DMS153 treated with DMSO at 0.1 percent for 48 hours (cell line): ENCODE results near the gene RFTN1.
A peak's percentile ranks its signal among the peaks of the same experiment; 100 is the strongest.
"Not testable (repeated sequence)": the region's sequence is repeated elsewhere in the genome, so short reads cannot be mapped to it uniquely, and the experiment has no call there.

ENCODE experiments used
- DNase-seq: peaks from one replicate; lab custom pipeline; 2025; ENCODE audit not compliant: unreplicated experiment; lab: John Stamatoyannopoulos, UW

Gene RFTN1

DNA sequence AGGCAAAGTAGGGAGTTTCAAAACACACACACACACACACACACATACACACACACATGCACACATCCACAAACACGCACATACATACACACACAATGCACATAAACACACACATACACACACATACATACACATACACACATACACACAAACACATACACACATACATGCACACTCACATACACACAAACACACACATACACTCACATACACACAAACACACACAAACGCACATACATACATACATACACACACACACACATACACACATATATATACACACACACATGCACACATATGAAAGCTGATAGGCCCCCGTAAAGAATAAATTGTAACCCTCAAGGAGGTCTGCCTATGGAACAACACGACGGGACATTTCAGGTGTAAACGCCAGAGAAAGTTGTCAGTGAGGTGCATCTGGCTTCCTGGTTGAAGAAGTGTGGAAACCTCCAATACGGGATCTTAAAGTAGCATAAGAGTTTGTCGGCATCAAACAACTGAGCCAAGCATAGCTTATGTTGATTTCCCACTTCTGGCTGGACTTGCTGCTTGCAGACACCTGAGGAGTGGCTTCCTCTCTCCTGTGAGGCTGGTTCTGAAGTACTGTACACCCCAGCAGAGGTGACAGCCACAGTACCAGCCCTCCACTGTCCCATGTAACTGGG, 5.8 kb downstream of the RFTN1 start:
- DNase-seq = no peak

DNA sequence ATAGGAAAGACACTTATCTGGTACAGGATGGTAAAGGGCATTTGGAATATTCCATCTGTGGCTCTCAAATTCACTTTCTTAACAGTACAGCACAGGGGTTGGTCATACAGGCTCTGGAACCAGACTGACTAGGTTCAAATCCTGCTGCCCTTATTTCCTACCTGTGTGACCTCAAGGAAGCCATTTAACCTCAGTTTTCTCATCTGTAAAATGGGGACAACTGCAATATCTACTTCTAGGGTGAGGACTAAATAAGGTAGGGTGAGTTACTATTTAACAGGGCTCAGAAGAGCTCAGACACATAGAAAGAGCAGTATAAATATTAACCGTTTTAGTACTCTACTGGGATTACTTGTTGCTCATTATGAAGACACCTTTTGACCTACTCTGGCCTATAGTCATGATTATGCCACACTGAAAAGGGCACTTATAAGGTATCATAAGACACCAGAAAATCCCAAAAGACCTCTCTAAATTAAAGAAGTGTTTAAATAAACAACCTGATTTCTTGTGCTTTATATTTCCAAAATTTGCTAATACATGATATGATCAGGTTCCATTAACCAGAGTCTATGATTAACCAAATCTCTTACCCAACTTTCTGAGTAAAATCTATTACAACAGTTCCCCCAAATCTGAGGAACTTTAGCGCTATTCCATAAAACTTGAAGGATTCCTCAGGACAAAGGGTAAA, 6.5 kb downstream of the RFTN1 start:
- no peak for DNase-seq

DNA sequence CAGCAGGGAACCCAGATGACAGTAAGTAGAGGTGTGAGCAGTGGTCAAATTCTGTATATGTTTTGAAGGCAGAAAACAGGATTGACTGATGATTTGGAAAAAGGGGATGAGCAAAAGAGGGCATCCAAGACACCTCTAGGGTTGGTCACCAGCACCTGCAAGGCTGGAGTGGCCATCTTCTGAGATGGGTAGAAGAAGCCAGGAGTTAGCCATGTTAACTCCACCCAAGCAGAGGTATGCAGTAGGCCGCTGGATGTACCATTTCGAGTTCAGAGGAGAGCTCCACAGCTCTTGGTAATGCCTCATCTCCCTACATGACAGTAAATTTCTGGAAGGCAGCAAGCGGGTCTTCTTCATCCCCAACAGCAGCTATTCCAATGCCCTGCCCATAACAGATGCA, 7.0 kb downstream of the RFTN1 start:
- DNase-seq = no peak

DNA sequence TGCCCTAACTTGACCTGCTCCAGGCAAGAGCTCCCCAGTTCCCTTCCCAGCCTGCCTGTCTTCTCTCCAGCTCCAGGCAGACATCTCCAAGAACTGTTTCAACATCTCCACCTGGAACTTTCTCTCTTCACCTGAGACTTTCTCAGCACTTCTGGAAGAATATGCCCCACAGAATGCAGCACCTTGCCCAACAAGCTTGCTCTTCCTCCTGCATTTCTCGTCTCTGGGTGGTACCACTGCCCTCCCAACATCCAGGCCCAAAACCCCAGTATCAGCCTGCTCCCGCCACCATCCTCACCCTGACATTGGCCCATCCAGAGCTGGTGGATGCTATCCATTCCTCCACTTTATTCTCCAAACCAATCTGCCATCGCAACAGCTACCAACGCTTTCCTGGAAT, 8.8 kb downstream of the RFTN1 start:
- no peak for DNase-seq

DNA sequence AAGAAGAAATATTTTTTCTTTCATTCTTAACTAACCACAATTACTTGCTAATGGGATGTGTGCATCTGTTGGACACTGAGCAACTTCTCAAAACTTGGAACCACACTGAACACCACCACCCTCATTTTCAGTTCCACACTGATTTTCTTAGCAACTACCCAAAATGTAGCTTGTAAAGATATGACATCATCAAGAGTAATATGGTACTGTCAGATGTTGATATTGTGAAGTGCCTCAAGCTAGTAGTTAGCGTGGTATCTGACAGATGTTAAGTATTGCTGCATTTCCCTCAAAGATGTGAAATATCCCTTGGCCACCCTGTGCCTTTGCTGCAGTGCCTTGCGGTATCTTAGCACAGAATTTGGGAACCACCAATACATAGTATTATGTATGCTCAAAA, 9.3 kb downstream of the RFTN1 start:
- DNase-seq = no peak

DNA sequence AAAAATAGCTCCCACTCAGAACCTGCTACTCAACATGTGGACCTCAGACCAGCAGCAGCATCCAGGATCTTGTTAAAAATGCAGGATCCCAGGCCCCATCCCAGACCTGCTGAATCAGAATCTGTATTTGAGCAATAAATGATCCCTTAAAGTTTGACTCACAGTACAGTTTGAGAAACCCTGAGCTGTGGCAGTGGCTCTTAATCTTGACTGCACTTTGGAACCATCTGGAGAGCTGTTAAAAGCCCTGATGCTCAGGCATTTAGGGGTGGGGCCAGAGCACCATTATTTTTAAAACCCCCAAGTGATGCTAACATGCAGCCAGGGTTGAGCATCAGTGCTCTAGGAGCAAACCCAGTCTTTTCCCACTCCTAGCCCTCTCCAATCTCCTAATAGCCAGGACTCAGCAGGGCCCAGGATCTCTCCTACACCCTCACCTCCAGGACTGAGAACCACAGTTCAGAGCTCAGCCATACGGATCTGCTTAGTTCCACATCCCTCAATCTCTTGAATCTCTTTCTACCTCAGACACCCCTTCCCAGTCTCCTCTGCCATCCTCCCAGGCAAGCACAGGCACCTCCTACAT, 10.2 kb downstream of the RFTN1 start:
- DNase-seq = no peak

DNA sequence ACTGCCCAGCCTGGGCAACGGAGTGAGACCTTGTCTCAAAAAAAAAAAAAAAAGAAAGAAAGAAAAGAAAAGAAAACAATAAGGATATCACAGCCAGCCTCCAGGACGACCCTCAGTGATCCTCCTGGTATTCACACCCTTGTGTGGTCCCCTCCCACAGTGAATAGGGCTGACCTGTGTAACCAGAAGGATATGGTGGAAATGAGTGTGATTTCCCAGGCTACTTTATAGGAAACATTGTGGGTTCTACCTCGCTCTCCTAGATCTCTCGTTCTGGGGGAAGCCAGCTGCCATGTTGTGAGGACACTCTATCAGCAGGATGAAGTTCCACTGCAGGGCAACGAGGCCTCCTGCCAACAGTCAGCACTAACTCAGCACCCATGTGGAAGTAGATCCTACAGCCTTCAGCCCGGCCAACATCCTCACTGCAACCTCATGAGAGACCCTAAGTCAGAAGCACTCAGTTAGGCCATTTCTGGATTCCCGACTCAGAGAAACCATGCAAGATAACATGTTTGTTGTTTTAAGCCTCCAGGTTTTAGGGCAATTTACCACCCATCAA, 11.1 kb downstream of the RFTN1 start:
- no peak for DNase-seq

DNA sequence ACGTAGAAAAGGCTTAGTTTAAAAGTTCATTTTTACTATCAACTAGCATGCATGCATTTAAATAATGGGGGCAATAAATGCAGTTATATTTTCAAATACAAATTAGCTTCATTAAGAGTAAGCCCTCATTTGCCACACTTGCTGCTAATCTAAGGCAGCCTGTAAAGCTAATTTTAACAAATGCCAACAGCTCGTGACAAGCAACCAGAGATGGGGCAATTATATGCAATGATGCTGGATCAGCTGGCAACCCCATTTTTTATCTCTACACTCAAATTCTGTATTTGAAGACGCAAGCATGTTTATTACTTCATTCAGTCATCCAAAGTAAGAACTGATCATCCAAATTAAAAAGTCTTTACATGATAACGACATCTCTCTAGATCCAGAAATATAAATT, 12.1 kb downstream of the RFTN1 start:
- no peak for DNase-seq

DNA sequence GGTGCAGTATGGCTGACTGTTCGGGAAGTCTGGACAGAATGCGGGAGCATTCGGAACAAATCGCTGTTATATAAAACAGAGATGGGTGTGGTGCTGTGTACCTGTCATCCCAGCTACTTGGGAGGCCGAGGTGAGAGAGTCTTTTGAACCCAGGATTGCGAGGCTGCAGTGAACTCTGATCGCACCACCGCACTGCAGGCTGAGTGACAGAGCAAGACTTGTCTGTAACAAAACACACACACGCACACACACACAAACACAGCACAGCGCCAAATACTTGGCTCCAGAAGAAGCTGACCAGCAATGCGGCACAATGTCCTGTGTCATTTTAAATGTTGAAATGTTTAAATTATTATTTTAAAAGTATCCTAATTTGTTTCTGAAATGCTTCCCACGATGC, 12.6 kb downstream of the RFTN1 start:
- no peak for DNase-seq

DNA sequence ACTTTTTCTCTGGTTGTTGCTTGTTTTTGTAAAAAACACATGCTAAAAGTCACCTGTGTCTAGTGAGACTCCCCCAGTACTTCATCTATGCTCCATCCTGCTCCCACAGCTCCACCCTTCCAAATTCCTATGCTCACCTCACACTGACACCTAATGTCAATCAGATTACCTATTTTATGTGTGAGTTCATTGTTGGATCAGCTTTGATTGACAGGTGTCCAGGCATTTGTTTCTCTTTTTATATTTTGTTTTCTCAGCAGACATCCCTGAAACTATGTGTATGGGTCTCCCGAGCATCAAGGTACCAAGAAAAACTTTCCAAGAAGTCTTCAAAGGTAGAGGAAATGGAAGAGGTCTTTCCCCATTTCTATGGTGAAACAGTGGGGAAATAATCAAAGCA, 13.4 kb downstream of the RFTN1 start:
- no peak for DNase-seq

DNA sequence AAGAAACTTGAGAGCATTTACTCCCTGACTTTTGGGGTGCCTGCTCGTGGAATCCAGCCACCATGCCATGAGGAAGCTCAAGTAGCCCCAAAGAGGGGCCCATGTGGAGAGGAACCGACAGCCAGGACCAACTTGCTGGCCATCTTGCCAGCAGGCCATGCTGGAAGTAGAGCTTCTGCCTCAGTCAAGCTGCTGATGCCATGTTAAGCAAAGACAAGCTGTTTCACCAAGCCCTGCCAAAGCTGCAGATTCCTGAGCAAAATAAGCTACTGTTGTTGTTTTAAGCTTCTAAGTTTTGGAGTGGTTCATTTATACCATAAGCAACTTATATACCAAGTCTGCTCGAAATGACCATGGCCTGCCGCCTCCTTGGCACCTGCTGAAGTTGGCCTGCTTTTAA, 14.1 kb downstream of the RFTN1 start:
- no peak for DNase-seq

DNA sequence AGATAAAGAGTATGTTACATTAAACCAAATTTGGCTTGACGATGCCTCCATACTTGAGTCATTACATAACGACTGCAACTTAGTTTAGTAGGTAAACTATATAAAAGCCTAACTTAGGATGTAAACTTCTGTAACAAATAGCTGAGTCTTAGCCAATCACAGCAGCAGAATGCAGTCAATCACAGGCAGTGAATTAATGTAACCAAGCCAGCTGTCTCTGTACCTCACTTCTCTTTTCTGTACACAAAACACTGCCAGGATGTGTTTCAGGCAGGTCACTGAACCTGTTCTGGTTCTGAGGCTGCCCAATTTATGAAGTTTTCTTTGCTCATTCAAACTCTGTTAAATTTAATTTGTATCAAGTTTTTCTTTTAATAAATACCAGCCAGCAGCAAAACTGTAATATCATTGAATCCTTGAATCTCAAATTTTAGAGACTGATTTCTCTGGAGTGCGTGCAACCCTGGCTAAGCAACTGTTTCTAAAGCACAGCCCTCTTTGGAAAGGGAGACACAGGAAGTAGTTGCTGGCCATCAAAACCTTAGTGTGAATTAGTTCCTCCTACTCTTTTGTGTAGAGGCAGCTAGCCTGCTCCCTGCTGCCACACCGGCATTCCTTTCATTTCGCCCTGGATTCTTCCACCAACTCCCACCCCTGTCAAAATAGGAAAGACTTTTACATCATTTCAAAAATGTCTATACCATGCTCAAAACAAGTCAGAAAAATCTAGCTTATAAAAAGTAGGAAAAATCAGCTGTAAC, 15.2 kb downstream of the RFTN1 start:
- no peak for DNase-seq

DNA sequence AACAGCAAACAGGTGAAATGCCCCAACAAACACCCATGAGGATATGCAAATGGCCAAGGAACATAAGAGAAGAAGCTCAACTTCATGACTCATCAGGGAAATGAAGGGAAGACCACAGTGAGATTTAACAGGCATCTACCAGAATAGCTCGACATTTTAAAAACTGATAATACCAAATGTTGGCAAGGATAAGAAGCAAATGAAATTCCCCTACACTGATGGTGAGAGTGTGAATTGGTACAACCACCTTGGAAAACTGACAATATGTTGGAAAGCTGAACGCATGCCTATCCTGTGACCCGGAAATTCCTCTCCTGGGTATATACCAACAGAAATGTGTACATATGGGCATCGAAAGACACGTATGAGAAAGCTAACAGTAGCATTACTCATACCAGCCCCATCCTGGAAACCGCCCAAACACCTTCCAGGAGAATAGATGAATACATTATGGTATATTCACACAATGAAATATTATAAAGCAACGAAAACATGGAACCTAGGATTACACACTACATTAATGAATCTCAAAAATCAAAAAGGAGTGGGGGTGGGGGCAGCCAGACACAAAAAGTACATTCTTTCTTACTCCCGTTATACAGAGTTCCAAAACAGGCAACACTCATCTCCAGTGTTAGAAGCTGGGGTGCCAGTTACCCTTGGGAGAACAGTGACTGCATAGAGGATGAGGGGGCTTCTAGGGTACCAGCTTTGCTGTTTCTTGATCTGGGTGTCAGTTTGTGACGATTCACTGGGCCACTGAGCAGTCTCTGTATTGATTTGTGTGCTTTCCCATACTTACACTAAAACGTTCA, 16.9 kb downstream of the RFTN1 start:
- DNase-seq = no peak

DNA sequence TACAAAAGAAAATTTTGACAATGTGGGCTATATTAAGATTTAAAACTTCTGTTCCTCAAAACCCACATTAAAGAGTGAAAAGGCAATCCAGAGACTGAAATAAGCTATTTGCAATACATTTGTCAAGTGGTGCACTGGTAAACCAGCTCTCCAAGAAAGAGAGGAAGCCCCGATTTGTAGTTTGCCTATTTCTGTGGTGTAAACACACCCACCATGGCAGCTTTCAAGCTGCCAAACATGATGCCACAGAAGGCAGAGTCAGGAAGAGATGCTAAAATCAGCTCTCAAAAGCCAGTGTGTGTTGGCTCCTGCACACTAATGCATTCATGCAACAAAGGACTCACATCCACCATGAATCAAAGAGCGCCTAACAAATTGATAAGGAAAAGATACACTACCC, 17.5 kb downstream of the RFTN1 start:
- DNase-seq = no peak

DNA sequence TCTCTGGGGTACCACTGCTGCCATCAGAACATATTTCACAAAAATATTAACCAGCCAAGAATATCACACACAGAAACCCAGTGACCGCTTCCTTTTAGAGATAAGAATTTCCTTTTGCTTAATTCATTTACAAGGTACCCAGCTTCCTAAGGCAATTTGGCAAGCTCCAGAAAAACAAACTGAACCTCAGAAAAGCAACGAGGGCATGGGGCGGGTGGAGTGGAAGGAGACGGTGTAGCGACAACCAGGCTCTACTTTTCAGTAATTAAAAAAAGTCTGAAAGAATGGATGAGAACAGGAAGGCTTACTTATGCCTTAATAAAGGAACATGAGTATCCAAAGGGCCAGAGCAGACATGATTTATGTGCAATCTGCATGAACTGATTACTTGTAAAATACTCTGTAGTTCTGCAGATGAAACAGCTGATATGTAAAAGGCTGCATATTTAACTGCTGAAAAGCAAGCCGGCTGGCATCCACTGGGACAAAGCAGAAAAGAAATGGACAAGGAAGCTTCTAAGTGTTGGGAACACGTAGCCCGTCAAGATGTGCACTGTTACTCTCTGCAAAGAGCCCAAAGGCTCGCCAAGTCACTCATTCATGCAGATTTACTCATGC, 18.6 kb downstream of the RFTN1 start:
- DNase-seq = no peak

DNA sequence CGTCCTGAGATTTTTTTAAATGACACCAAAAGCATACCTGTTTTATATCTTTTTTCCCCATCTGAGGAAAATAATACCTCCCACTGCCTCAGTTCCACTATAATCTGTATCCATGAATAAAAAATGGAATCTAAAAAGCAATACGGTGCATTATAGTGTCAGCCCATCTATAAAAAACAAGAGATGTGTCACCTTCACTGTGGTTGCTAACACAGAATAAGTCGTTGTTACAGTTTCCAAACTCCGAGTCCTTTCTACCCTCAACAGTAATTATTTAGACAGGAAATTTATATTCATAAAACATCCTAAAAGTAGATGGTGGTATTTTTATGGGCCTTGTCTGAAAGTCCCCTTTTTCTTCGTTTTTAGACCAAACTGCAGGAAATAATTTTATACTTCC, 19.4 kb downstream of the RFTN1 start:
- no peak for DNase-seq

DNA sequence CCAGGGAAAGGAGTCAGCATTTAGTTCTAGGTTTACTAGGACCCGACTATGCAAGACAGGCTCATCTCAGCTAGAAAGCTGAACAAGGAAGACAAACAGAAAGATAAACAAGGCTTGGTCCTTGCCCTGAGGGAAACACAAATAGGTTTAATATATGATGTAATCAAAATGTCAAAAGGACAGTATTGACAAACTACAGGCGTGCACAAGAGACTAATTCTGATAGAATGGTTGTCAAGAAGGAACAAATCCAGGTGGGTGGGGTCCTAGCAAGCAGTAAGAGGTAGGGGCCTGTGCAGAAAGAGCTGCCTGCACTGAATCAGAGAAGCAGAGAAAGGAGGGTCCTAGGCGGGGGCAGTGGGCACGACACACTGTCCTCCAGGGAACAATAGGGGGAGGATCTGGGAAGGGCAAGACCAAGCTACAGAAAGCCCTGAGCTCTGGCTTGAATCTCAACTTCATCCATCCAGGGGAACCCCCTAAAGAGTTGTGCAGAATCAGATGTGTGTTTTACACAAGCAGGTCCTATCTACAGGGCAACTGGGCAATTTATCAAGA, 23.4 kb downstream of the RFTN1 start:
- peak; percentile 5 for DNase-seq

DNA sequence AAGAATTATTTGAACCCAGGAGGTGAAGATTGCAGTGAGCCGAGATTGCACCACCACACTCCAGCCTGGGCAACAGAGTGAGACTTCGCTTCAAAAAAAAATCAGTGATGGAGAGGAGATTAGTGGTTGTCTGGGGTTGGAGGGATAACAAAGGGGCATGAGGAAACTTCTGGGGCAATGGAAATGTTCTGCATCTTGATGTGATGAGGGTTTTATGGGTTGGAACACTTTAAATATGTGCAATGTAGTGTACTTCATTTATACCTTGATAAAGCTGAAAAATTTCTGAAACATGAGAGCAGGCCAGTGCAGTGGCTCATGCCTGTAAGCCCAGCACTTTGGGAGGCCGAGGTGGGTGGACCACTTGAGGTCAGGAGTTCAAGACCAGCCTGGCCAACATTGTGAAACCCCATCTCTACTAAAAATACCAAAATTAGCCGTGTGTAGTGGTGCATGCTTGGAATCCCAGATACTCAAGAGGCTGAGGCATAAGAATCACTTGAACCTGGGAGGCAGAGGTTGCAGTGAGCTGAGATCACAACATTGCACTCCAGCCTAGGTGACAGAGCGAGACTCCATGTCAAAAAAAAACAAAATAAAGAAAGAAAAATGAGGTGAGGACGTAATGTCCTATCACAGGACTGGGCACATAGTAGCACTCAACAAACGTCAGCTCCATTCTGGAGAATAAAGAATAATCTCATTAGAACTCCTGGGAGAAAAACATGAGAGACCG, 24.0 kb downstream of the RFTN1 start:
- DNase-seq = not testable (repeated sequence)

DNA sequence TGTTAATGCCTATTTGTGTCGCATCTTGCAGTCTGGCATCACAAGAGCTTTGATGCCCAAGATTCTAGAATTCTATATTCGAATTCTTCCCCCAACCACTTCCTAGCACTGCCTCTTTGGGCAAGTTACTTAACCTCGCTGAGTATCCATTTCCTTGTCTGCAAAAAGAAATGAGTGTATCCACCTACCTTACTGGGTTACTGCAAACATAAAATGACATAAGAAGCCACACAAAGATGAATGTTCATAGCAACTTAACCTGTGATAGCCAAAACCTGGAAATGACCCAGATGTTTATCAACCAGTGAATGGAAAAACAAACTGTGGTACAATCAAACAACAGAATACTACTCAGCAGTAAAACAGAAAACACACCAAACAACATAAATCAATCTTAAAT, 24.9 kb downstream of the RFTN1 start:
- DNase-seq = no peak
